ENCODE results near the gene CSTF2. TPM values are rescaled to one million over a fixed set of nuclear protein-coding genes. Genes with fewer than 3 reads are reported as not detected.

Gene CSTF2
- total RNA-seq, 1 experiment from 2014 or later, result 39.2 TPM

DNA sequence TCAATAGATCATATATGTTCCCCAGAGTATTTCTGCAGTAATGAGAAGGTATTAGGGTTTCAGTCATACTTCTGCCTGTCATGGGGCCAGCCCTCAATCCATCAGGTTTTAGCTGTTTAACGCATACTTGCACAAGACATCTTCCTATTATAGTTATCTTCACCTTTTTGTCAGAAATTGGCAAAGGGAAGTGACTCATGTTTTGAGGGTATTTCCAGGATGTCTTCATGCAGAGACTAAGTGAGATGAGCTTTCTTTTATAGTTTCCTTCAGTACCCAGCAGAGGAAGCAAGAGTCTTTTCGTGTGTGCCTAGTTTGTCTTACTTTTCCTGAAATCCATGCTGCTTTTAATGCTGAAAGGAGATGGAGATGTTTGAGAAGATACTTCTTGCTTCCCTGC lies 9.5 kb downstream of the CSTF2 start:
- TF ChIP-seq, protein P1, sequence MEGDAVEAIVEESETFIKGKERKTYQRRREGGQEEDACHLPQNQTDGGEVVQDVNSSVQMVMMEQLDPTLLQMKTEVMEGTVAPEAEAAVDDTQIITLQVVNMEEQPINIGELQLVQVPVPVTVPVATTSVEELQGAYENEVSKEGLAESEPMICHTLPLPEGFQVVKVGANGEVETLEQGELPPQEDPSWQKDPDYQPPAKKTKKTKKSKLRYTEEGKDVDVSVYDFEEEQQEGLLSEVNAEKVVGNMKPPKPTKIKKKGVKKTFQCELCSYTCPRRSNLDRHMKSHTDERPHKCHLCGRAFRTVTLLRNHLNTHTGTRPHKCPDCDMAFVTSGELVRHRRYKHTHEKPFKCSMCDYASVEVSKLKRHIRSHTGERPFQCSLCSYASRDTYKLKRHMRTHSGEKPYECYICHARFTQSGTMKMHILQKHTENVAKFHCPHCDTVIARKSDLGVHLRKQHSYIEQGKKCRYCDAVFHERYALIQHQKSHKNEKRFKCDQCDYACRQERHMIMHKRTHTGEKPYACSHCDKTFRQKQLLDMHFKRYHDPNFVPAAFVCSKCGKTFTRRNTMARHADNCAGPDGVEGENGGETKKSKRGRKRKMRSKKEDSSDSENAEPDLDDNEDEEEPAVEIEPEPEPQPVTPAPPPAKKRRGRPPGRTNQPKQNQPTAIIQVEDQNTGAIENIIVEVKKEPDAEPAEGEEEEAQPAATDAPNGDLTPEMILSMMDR (conservative IDR thresholded peaks at IDR 0.05; ENCODE audit: low read depth, low read length), result no peak
- no peak for TF ChIP-seq EZH2 (IDR thresholded peaks at IDR 0.05; ENCODE audit: borderline replicate concordance, low read depth, low read length, poor library complexity, severe bottlenecking)

DNA sequence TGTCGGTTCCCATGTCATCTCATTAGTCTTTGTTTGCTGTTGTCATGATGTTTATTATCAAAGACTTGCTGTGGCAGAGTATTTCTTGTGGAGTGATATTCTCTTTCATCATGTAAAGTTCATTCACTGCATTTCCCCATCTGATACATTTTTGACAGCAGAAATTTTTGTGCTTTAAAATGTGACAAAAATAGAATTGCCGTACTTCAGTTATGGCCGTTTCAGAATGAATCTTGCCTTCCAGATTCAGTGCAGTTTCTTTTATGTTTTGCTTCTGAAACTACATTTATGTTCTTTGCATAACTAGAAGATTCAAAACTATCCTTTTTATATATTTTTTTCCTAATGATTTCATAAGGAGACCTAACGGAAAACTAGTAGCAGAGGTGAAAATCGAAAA lies 10.0 kb downstream of the CSTF2 start:
- no peak overlapping the region for H3K4me3 ChIP-seq (ENCODE audit: low read depth, low read length, poor library complexity, severe bottlenecking)
- no peaks in the 10 kb centered on the region for H3K9me3 ChIP-seq (ENCODE audit: low read depth, low read length, poor library complexity, severe bottlenecking)
- ChIA-PET POLR2A (ENCODE audit: low non-redundant PET) (no interaction called here), CTCF (no interaction called here)
- H3K4me1 ChIP-seq (ENCODE audit: insufficient read depth, low read length, poor library complexity, severe bottlenecking), result no peaks in the 10 kb centered on the region
- no peak overlapping the region for H3K27ac ChIP-seq (ENCODE audit: low read depth, low read length, poor library complexity, severe bottlenecking)
- H3K36me3 ChIP-seq (ENCODE audit: insufficient read depth, low read length, poor library complexity, severe bottlenecking), result peaks cover 14% of the 10 kb centered on the region
- no peak for DNase-seq (ENCODE audit: low spot score)
- TF ChIP-seq EZH2 (IDR thresholded peaks at IDR 0.05; ENCODE audit: borderline replicate concordance, low read depth, low read length, poor library complexity, severe bottlenecking), result no peak
- TF ChIP-seq, protein P1 (conservative IDR thresholded peaks at IDR 0.05; ENCODE audit: low read depth, low read length), result no peak
- no TSS peak for BruUV-seq (replicated peaks)
- no peaks in the 10 kb centered on the region for H3K27me3 ChIP-seq (replicated peaks; ENCODE audit: insufficient read depth, low read depth, low read length, poor library complexity)
- intact Hi-C loops (cut with micrococcal nuclease; ENCODE audit: unreplicated experiment), result no loop called here

More for the DNA sequence above, 9.5 kb downstream of the CSTF2 start:
- Histone ChIP-seq H3K9me3 (ENCODE audit: low read depth, low read length, poor library complexity, severe bottlenecking) (no peaks in the 10 kb centered on the region), H3K36me3 (ENCODE audit: insufficient read depth, low read length, poor library complexity, severe bottlenecking) (peaks cover 14% of the 10 kb centered on the region), H3K4me3 (ENCODE audit: low read depth, low read length, poor library complexity, severe bottlenecking) (no peak overlapping the region), H3K27me3 (replicated peaks; ENCODE audit: insufficient read depth, low read depth, low read length, poor library complexity) (no peaks in the 10 kb centered on the region), H3K4me1 (ENCODE audit: insufficient read depth, low read length, poor library complexity, severe bottlenecking) (no peaks in the 10 kb centered on the region), H3K27ac (ENCODE audit: low read depth, low read length, poor library complexity, severe bottlenecking) (no peak overlapping the region)
- intact Hi-C loops (cut with micrococcal nuclease; ENCODE audit: unreplicated experiment), result no loop called here
- POLR2A ChIA-PET (ENCODE audit: low non-redundant PET), result no interaction called here
- peak; percentile 50 for DNase-seq (ENCODE audit: low spot score)
- CTCF ChIA-PET, result no interaction called here
- no TSS peak for BruUV-seq (replicated peaks)

DNA sequence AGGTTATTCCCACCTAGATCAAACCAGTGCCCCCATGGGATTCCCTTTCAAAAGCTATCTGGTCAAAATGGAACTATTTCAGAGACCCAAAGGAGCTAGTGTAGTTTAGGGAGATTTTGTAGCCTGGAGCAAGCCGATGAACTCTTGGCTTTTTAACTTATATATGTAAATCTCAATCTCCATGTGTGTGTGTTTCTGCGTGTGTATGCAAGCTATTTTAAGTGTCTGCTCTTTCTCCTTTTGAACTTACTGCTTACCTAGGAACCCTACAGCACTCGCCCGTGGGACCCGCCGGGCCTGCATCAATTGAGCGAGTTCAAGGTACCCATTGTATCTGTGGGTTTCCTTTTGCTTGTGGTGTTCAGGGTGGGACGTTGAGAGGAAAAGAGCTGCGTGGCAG lies 10.4 kb downstream of the CSTF2 start:
- H3K27me3 ChIP-seq (replicated peaks; ENCODE audit: insufficient read depth, low read depth, low read length, poor library complexity), result no peaks in the 10 kb centered on the region
- TF ChIP-seq EZH2 (IDR thresholded peaks at IDR 0.05; ENCODE audit: borderline replicate concordance, low read depth, low read length, poor library complexity, severe bottlenecking), result no peak
- TF ChIP-seq, protein P1 (conservative IDR thresholded peaks at IDR 0.05; ENCODE audit: low read depth, low read length), result no peak
- ChIA-PET CTCF (no interaction called here), POLR2A (ENCODE audit: low non-redundant PET) (no interaction called here)
- no TSS peak for BruUV-seq (replicated peaks)
- no peak overlapping the region for H3K4me3 ChIP-seq (ENCODE audit: low read depth, low read length, poor library complexity, severe bottlenecking)
- H3K36me3 ChIP-seq (ENCODE audit: insufficient read depth, low read length, poor library complexity, severe bottlenecking), result peaks cover 14% of the 10 kb centered on the region
- no peaks in the 10 kb centered on the region for H3K9me3 ChIP-seq (ENCODE audit: low read depth, low read length, poor library complexity, severe bottlenecking)
- no peak for DNase-seq (ENCODE audit: low spot score)
- intact Hi-C loops (cut with micrococcal nuclease; ENCODE audit: unreplicated experiment), result no loop called here
- H3K27ac ChIP-seq (ENCODE audit: low read depth, low read length, poor library complexity, severe bottlenecking), result no peak overlapping the region
- no peaks in the 10 kb centered on the region for H3K4me1 ChIP-seq (ENCODE audit: insufficient read depth, low read length, poor library complexity, severe bottlenecking)

Data from A673 (cell line).